ENCODE measurements around the gene SELPLG.
"Not testable (repeated sequence)": the region's sequence is repeated elsewhere in the genome, so short reads cannot be mapped to it uniquely, and the experiment has no call there.

The SELPLG gene, protein sequence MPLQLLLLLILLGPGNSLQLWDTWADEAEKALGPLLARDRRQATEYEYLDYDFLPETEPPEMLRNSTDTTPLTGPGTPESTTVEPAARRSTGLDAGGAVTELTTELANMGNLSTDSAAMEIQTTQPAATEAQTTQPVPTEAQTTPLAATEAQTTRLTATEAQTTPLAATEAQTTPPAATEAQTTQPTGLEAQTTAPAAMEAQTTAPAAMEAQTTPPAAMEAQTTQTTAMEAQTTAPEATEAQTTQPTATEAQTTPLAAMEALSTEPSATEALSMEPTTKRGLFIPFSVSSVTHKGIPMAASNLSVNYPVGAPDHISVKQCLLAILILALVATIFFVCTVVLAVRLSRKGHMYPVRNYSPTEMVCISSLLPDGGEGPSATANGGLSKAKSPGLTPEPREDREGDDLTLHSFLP

DNA sequence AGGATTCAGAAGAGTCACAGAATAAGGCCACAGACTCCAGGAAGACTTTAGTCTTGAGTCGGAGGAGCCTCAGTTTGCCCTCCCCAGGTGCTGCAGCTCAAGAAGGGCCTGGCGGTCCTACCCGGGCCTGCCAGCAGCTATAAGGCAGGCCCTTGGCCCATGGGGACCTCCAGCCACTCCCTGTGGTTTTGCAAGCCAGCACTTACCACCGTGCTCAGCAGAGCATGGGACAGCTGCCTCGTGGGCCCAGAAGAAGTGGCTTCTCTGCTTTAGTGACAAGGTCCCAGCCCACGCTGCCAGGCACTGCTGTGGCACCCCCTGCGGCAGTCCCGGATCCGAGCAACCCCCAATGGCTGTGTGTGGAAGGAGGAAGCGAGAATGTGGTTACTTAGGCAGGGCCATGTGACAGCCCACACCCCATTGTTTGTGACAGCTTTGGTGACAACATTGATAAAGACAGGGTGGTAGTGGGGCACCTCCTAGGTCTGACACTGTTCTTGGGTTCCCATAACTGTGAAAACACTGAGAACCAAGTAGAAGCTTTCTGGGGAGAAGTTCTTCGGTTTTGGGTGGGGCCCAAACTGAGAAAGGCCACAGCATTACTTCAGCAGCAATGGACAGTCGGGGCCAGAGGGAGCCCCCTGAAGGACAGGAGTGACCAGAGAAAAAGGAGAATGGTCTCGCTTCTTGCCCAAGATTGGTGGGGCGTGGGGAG lies at the start of gene SELPLG:
SELPLG (minus strand) TSS at position 361 of the 715 bp plus-strand sequence. CDS start 9,587 bp downstream, outside the sequence.
- DNase-seq (ENCODE audit: low read depth in 2 of 2): peak; percentile 61 to 68

DNA sequence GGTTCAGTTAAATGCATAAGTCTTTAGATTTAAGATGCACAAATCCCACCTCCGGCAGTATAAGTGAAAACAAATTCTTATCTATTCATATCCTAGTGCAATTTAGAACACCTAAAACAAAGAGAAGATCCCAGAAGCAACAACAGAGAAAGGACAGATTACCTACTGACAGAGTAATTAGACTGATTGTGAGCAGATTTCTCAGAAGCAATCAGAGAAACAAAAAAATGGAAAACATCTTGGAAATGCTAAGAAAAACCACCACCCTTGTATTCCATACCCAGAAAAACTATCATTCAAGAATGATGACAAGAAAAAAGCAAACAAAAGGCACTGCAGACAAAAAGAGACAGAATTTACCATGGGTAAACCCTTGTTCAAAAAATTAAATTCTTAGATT lies 47.6 kb upstream of the SELPLG start:
- no peak for DNase-seq (ENCODE audit: low read depth in 2 of 2)

DNA sequence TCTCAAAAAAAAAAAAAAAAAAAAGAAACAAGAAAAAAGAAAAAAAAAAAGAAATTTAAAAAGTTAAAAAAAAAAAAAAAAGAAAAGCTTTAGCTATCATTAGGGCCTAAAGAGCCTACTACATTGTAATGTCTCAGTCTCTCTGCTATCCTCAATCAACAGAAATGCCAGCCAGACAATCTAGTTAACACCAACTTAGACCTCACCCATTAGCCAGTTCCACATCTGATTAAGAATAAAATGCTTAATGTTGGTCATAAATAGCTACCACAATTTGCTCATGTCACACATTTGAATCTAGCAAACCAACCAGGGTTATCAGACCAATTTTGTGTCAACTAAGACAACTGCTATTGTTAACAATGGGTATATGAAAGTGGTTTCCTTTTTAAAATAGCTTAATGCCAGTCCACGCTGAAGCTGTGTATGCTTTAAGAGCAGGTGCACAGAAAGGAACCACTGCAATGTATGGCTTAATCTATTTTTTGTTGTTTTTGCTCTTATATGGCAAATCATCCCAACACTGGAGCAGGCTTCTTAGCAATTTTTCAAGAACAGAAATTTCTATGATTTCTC lies 45.5 kb upstream of the SELPLG start:
- DNase-seq (ENCODE audit: low read depth in 2 of 2): no peak

DNA sequence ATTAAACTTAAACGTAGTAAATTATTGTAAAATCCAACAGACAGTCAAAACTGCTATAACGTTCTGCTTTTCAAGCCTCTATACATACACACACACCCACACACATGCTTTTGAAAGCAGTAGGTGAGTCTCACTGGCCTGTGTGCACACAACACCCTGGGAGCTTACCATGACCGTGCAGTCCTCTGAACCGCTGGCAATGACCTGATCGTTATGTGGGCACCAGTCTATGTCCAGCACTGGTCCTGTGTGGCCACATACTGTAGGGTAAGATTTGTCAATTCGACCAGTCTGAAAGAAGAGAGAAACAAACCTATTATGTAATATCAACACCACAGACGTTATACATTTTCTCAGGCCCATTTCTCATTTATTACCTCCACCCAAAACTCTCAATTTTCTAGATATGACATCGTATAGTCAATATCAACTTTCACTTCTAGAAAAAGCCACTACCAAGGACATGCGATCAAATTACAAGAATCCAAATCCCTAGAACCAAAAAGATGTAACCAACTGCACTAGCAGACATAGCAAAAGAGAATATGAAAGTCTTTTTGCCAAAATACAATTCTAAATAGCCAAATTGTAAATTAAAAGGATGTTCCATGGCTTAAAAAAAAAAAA lies 44.5 kb upstream of the SELPLG start:
- DNase-seq (ENCODE audit: low read depth in 2 of 2): no peak

DNA sequence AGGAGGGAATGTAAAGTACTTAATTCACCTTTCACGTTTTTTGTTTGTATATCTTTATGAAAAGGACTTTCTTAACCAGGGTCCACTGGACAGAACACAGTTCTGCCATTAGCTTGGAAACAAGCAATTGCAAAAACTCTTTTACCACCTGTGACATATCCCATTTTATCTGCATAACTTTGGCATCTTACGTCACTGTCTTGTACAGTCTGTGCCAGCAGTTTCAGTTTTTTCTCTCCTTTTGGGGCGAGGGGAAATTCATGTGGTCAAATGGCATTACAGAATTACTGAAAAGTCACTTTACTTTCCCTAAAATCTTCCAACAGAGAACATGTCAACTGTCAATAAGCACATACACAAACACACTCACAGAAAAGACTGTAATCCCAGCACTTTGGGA lies 43.7 kb upstream of the SELPLG start:
- no peak for DNase-seq (ENCODE audit: low read depth in 2 of 2)

DNA sequence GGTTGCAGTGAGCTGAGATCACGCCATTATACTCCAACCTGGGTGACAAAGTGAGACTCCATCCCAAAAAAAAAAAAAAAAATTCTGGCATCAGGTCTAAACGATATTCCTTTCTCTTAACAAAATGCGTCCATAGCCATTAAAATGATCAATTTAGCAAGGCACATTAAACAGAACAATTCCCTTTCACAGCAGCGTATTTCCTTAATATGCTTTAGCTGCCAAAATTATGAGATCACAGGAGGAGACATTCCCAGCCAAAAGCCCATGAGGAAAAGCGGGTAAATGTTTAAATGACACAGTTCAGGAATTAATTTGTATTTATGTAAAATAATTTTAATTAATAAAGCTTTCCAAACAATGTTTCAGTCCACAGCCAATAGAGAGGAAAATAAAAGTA lies 43.0 kb upstream of the SELPLG start:
- DNase-seq (ENCODE audit: low read depth in 2 of 2): no peak

DNA sequence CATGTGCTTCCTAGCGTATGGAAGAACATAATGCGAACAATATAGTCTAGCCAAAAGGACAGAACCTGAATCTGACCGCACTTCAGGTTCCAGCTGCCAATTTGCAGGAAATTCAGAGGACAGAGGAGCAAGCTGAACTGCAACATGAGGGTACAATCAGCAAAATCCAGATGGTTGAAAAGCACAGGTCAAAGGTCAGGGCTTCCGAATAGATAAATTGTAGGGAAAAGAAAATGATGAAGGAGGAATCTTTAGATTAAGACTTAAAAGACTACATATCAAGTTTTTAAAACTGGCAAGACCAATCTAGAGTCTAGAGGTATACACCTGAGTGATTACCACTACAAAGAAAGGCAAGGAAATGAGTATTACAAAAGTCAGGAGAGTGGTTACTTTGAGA lies 42.1 kb upstream of the SELPLG start:
- no peak for DNase-seq (ENCODE audit: low read depth in 2 of 2)

DNA sequence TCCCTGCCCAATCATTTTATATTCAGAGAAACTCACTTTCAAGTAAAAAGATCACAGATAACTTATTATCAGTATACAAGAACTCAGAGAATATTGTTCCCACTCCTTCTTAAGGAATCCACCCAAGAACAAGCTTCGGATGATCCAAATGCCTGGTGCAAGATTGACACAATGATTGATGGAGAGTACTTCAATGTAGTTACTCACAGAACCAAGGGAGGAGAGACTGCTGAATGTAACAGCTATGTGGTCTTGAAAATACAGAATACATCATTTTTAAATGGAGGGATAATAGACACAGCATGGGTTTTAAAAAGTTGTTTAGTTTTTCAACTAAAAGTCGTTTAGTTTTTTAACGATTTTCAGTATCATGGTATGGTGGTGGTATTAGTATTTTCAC lies 38.4 kb upstream of the SELPLG start:
- no peak for DNase-seq (ENCODE audit: low read depth in 2 of 2)

DNA sequence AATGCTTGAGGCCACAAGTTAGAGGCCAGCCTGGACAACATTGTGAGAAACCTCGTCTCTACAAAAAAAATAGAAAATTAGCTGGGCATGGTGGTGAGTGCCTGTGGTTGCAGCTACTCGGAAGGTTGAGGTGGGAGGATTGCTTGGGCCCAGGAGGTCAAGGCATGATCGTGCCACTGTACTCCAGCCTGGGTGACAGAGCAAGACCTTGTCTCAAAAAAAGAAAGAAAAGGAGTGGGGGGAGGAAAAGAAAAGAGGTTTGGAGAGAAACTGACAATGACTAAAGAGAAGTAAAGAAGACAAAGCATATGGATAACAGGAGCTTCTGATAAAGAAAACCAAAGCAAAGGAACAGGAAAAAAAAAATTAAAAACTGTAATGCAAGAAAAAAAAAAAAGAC lies 37.4 kb upstream of the SELPLG start:
- no peak for DNase-seq (ENCODE audit: low read depth in 2 of 2)

DNA sequence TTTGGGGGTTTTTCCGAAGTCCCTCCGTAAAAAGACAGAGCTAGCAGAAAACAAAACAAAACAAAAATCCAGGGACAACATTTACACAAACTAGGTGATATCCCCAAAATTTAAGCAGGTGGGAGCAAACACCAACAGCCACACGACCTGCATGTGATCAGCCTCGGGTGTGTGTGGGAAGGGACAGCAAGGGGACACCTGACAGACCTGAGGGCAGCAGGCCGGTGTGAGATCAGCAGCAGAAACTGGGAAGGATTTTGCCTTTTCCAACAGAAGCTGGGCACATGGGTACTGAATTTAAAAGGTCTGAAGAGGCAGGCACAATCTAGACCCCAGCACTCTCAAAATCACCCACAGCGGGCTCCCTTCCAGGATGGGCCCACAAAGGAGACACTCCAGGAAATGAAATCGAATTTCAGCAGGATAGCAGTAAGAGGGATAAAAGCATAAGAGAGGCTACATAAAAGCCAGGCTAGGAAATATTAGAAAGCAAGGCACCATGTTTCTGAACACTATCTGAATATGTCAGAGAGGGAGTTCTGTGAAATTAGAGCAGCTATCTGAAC lies 36.5 kb upstream of the SELPLG start:
- no peak for DNase-seq (ENCODE audit: low read depth in 2 of 2)

DNA sequence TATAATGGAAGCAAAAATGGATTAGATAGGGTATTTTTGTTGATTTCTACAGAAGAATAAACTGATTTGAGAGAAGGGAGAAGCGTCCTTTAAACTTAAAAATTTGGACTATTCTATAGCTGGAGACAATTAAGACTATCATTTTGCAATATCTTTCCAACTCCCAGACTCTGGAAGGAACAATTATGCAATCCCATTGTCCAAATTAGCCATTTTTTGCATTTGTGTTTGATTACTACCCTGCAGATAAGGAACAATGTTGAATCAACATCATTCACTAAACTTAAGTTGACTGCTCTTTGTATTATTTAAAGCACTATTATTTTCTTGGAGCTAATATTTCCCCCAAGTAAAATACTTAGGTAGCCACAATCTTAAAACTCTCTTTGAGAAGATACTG lies 34.8 kb upstream of the SELPLG start:
- no peak for DNase-seq (ENCODE audit: low read depth in 2 of 2)

DNA sequence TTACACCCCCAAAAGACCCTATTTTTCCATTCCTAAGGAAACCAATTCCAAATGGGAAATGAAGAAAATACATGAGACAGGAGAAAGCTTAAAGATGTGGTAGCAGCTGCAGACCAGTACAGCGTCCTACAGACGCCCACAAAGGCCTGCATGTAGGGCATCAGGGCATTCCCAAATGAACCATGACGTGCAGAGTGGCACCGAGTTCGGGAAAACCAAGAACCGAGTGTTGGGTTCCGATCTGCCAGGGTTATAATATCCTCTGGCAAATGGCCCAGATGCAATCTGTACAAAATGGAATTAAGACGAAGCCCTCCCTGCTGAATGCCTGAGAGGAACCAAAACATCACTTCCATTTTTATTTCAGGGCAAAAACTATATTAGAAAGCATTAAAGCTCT lies 34.4 kb upstream of the SELPLG start:
- DNase-seq (ENCODE audit: low read depth in 2 of 2): no peak

DNA sequence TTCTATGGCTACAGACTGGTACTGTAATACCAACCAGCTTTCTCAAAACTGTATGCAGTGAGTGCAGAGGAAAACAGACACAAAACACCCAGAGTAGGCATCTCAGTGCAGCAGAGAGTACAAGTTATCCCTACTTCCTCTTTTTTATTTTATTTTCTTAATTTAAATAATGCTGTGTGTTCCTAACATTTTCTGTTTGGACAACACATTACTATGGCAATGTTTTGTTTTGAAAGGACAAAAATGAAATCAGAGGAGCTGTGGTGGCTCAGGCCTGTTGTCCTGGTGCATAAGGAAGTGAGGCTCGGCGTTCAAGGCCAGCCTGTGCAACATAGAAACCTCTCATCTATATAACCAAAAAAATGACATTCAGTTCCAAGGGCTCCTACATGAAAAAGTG lies 33.7 kb upstream of the SELPLG start:
- no peak for DNase-seq (ENCODE audit: low read depth in 2 of 2)

DNA sequence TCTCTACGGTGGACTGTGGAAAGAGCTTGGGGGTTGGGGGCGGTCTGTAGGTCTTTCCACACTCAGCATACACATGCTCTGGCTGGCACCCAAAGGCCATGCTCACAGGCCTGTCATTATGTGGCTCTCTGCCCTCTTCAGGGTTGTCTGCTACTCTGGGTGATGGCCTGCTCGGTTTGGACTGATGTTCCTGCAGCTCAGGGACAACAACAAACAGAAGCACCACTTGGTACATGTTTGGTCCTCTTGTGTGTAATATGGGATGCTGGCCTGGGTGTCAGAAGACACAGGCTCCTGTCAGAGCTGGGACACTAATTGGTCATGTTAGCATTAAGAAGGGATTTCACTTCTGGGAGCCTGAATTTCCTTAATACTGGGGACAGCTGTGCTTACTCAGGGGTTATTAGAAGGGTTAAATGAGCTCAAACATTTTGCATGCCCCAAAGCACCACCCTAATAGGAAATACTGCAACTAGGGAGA lies 32.7 kb upstream of the SELPLG start:
- no peak for DNase-seq (ENCODE audit: low read depth in 2 of 2)

DNA sequence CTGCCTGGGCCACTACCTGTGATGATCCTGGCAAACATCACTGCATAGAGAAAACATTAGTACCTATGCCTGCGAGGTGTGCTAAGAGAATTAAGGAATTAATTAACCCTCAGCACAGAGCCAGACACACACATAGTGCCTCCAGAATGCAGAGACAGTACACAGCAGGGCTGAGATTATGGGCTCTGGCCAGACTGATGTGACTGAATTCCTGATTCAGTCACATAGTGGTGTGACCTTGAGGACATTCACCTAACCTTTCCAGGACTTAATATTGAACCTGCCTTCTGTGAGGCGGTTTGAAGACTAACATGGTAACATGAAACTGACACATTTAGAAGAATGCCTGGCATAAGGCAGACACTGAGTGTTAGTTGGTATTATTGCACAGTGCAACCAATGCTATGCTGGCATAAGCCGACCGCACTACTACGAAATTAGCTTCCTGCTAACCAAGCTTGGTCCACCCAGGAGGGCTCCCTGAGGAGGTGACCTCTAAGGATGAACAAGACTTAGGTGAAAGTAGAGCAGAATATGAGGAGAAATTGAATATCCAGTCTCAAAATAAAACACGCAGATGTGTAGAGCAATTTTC lies 32.0 kb upstream of the SELPLG start:
- no peak for DNase-seq (ENCODE audit: low read depth in 2 of 2)

DNA sequence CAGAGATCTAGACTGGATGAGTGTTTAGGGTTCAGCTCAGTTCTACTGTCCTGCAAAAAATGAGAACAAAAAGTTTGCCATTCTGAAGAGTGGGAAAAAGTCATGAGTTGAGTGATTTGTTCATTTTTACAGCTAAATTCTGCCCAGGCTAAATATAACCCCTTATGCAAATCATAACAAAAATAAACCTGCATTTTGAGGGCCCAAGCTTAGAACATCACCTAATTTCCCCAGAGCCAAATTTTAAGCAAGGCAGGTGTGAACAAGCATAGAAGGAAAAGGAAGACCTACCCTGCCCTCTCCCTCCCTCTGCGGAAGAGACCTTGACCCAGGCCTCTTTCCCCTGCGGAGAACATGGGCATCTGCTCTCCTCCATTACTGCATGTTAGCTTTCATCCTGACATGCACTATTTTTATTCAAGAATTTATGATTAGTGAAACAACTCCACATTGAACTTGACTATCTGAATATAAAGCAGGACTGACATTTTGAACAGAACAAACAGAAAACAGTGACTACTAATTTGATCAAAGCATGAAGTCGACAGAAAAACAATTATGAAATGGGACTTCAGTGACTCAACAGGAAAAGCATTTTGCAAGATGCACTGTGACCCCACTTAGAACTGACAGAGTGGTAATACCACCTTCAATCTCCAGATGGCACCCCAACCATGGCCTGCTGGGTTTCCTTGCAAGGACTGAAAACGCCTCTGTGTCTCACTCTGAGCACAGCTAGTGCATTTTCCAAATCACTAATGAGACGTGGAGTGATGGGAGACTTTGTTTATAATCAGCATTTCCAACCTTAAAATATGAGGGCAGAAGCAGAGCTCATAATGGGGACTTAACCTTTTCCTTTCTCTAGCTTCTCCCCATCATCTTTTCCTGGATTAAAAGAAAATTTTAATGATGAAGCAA lies 30.9 kb upstream of the SELPLG start:
- peak; percentile 72 to 82 for DNase-seq (ENCODE audit: low read depth in 2 of 2)

DNA sequence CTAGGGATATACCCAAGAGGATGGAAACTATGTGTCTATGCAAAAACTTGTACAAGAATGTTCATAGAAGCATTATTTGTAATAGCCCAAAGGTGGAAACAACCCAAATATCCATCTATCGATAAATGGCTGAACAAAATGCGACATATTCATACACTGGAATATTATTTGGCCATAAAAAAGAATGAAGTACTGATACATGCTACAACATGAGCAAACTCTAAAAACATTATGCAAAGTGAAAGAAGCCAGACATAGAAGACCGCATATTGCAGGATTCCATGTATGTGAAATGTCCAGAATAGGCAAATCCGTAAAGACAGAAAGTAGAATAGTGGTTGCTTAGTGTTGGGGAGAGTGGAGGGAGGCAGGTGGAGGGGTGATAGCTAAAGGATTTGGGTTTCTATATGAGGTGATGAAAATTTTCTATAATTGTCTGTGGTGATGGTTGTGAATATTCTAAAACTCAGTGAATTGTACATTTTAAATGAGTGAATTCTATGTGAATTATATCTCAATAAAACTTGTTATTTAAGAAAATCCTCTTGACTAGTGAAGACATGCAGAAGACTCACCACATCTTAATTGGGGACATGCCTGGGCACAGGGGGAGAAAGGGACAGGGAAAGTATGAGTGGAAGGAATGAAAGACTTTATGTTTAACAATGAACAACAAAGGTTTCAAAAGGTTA lies 29.8 kb upstream of the SELPLG start:
- no peak for DNase-seq (ENCODE audit: low read depth in 2 of 2)

DNA sequence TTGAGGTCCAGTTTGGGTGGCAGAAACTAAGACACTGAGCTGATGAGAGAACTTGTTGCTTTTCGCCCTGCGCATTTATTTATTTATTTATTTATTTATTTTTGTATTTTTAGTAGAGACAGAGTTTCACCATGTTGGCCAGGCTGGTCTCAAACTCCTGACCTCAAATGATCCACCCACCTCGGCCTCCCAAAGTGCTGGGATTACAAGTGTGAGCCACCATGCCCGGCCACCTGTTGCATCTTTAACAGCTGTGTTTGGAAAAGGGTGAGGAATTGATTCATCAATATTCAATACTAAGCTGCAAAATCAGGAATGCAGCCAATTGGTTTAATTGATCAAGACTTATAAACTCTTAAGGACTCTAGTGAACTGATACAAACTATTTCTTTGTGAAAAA lies 24.4 kb upstream of the SELPLG start:
- DNase-seq (ENCODE audit: low read depth in 2 of 2): not testable (repeated sequence)

DNA sequence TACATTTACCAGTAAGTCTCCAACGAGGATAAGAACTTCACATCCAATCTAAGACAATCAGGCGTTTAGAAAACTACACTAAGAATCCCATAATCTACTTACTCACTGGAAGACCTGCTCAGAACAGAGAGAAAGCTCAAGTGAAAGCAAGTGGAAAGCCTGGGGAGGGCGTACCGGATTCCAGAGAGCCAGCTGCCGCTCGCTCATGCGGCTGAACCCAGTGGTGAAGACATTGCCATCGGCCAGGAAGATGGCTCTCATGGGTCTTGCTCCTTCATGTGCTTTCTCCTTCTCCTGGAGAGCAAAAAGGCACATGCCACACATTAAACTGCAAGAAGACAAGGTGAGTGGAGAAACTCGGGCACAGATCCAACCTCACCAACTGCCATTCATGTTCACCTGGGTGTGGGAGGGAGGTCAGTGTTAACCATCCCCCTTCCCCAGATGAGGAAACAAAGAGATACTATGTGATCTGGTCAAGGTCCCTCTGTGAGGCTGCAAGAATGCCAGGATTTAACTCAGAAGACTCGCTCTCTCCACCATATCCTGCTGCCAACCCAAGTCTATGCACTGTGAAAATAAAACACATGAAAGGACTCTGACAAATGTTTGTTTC lies 23.5 kb upstream of the SELPLG start:
- no peak for DNase-seq (ENCODE audit: low read depth in 2 of 2)

All from activated CD4-positive, alpha-beta T cell treated with anti-CD3 and anti-CD28 coated beads for 24 hours (primary cell).